GM21619 (cell line): Measurements from ENCODE around the gene ZNF662.

Source experiments
- ATAC-seq: cut with Tn5 transposase; IDR thresholded peaks from one replicate; pipeline ENCODE4 v1.9.1; 2021; ENCODE audit not compliant: unreplicated experiment

The ZNF662 gene

GRCh38 chr3:42886294-42886822 lies 19.6 kb upstream of the ZNF662 start:
- no peak for ATAC-seq

- ATAC-seq, result no peak
These were observed 18.9 kb upstream of the ZNF662 start for GRCh38 chr3:42887084-42887483.

- ATAC-seq, result no peak
These were observed 14.9 kb upstream of the ZNF662 start for GRCh38 chr3:42891042-42891441.

- ATAC-seq, result no peak
These were observed 13.8 kb upstream of the ZNF662 start for GRCh38 chr3:42892169-42892568.

GRCh38 chr3:42892807-42893206 lies 13.1 kb upstream of the ZNF662 start:
- ATAC-seq, result no peak

GRCh38 chr3:42894698-42895579 lies 11.0 kb upstream of the ZNF662 start:
- ATAC-seq, result no peak

- ATAC-seq, result no peak
These were observed 10.4 kb upstream of the ZNF662 start for GRCh38 chr3:42895580-42895868.

GRCh38 chr3:42898896-42899675 lies 6.9 kb upstream of the ZNF662 start:
- ATAC-seq, result no peak

GRCh38 chr3:42900226-42901072 lies 5.5 kb upstream of the ZNF662 start:
- no peak for ATAC-seq

GRCh38 chr3:42901073-42901415 lies 4.9 kb upstream of the ZNF662 start:
- ATAC-seq, result no peak

- ATAC-seq, result no peak
These were observed 3.7 kb upstream of the ZNF662 start for GRCh38 chr3:42902257-42902656.

GRCh38 chr3:42904076-42904475 lies 1.9 kb upstream of the ZNF662 start:
- no peak for ATAC-seq

- no peak for ATAC-seq
These were observed 237 bp upstream of the ZNF662 start for GRCh38 chr3:42905740-42906069.

- no peak for ATAC-seq
These were observed 874 bp downstream of the ZNF662 start for GRCh38 chr3:42906848-42907183.

- ATAC-seq, result no peak
These were observed 2.7 kb downstream of the ZNF662 start for GRCh38 chr3:42908675-42909074.

- ATAC-seq, result no peak
These were observed 5.6 kb downstream of the ZNF662 start for GRCh38 chr3:42911551-42911950.

GRCh38 chr3:42914771-42915515 lies 9.0 kb downstream of the ZNF662 start:
- ATAC-seq, result no peak

- no peak for ATAC-seq
These were observed 17.7 kb downstream of the ZNF662 start for GRCh38 chr3:42923606-42924005.

- ATAC-seq, result no peak
These were observed 20.4 kb downstream of the ZNF662 start for GRCh38 chr3:42926310-42926709.

- no peak for ATAC-seq
These were observed 28.2 kb downstream of the ZNF662 start for GRCh38 chr3:42934111-42934510.

GRCh38 chr3:42934910-42935309 lies 29.0 kb downstream of the ZNF662 start:
- no peak for ATAC-seq
